IPS DF 6.9 (cell line): ENCODE results near the gene ZEB2.

Source experiments
- DNase-seq: peaks from one replicate; pipeline ENCODE4 v3.0.0-alpha.2; 2013; ENCODE audit warnings: low read depth, low spot score
- H3K27ac ChIP-seq: one replicate; pipeline ENCODE4 v1.5.1; 2013; ENCODE audit warnings: low read length, control low read depth
- H3K27me3 ChIP-seq: 2 replicates; pipeline ENCODE4 v1.6.1; 2013; ENCODE audit warnings: mild to moderate bottlenecking, low read length; ENCODE audit not compliant: control insufficient read depth, insufficient read depth
- H3K36me3 ChIP-seq: 2 replicates; pipeline ENCODE4 v1.6.1; 2013; ENCODE audit warnings: low read length; ENCODE audit not compliant: control insufficient read depth, insufficient read depth
- H3K4me1 ChIP-seq: 2 replicates; pipeline ENCODE4 v1.6.1; 2013; ENCODE audit warnings: low read length; ENCODE audit not compliant: control insufficient read depth, insufficient read depth
- H3K4me3 ChIP-seq: 2 replicates; pipeline ENCODE4 v1.5.1; 2013; ENCODE audit warnings: mild to moderate bottlenecking, low read length
- H3K9me3 ChIP-seq: 2 replicates; pipeline ENCODE4 v1.6.1; 2013; ENCODE audit warnings: low read length, inconsistent platforms; ENCODE audit not compliant: control insufficient read depth, insufficient read depth
- WGBS: extraction: QIAGEN DNeasy Blood & Tissue Kit; methylation state at CpG from one replicate; pipeline ENCODE4 v1.1.7; 2013; ENCODE audit warnings: mixed read lengths, missing lambda C conversion rate; ENCODE audit not compliant: insufficient read length, insufficient coverage; 5-methylcytosine and 5-hydroxymethylcytosine counted together

ZEB2 gene

GRCh38 chr2:144550084-144550483, 30.2 kb upstream of the ZEB2 start:
- DNase-seq: no peak
- no peaks in the 10 kb centered on the region for H3K36me3 ChIP-seq
- no peak overlapping the region for H3K4me3 ChIP-seq
- no peaks in the 10 kb centered on the region for H3K9me3 ChIP-seq
- H3K4me1 ChIP-seq: no peaks in the 10 kb centered on the region
- H3K27me3 ChIP-seq: no peaks in the 10 kb centered on the region
- WGBS: no CpG with 5 or more reads among the region's 6 CpGs
- no peak overlapping the region for H3K27ac ChIP-seq

GRCh38 chr2:144548532-144549191, 28.7 kb upstream of the ZEB2 start:
- Histone ChIP-seq H3K4me1 (no peaks in the 10 kb centered on the region), H3K4me3 (no peak overlapping the region)
- DNase-seq: no peak

GRCh38 chr2:144548088-144548487, 28.2 kb upstream of the ZEB2 start:
- Histone ChIP-seq H3K9me3 (no peaks in the 10 kb centered on the region), H3K4me3 (no peak overlapping the region), H3K36me3 (no peaks in the 10 kb centered on the region), H3K4me1 (no peaks in the 10 kb centered on the region), H3K27ac (no peak overlapping the region), H3K27me3 (no peaks in the 10 kb centered on the region)
- no CpG with 5 or more reads among the region's 1 CpG for WGBS
- DNase-seq: no peak

More at GRCh38 chr2:144548532-144549191, 28.7 kb upstream of the ZEB2 start:
- Histone ChIP-seq H3K36me3 (no peaks in the 10 kb centered on the region), H3K27ac (no peak overlapping the region), H3K27me3 (no peaks in the 10 kb centered on the region), H3K9me3 (no peaks in the 10 kb centered on the region)

- no peaks in the 10 kb centered on the region for H3K27me3 ChIP-seq
- no peak overlapping the region for H3K27ac ChIP-seq
- no peaks in the 10 kb centered on the region for H3K36me3 ChIP-seq
- H3K4me1 ChIP-seq: no peaks in the 10 kb centered on the region
- no peak for DNase-seq
- H3K4me3 ChIP-seq: no peak overlapping the region
- H3K9me3 ChIP-seq: no peaks in the 10 kb centered on the region
- no CpG with 5 or more reads among the region's 6 CpGs for WGBS
These were observed 27.6 kb upstream of the ZEB2 start for GRCh38 chr2:144547494-144547893.

DNA sequence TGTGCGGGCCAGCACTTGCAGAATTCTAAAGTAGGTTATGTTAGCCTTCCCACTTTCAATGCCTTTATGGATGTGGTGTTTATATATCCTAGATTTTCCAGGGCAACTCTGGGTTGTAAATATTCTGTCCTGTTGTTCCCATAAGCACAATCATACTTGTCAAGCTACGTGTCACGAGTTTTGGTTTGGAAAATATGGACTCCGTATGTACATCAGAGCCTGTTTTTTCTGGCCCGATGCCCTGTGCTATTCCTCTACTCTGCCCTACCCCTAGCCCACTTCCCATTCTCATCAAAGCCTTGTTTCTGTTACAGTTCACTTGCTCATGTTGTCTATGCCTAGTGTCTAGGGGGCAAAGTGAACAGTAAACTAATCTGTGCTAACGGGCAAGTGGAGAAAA, 27.0 kb upstream of the ZEB2 start:
- no peak for DNase-seq
- no peaks in the 10 kb centered on the region for H3K27me3 ChIP-seq
- H3K36me3 ChIP-seq: no peaks in the 10 kb centered on the region
- no peaks in the 10 kb centered on the region for H3K4me1 ChIP-seq
- no CpG with 5 or more reads among the region's 6 CpGs for whole genome bisulfite sequencing
- H3K9me3 ChIP-seq: no peaks in the 10 kb centered on the region
- H3K27ac ChIP-seq: no peak overlapping the region
- no peak overlapping the region for H3K4me3 ChIP-seq

DNA sequence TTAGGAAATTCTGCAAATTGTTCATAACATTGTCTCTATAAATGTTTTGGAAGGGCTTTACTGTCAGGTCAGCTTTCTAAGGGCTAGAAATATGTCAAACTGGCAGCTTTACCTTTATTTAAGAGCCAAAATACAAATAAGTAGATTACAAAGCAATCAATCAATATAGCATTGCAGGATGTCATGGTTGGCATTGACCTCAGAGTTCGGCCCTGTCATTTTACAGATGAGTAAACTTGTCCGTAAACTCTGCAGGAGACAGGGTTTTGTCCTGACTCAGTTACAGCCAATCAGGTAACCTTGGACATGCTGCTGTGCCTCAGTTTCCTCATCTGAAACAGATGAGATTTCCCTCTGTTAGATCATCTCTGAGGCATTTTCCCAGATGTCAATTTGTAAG, 25.9 kb upstream of the ZEB2 start:
- WGBS: no CpG with 5 or more reads among the region's 2 CpGs
- Histone ChIP-seq H3K36me3 (no peaks in the 10 kb centered on the region), H3K4me1 (no peaks in the 10 kb centered on the region)

GRCh38 chr2:144544053-144544452, 24.1 kb upstream of the ZEB2 start:
- Histone ChIP-seq H3K27me3 (no peaks in the 10 kb centered on the region), H3K27ac (no peak overlapping the region), H3K4me1 (no peaks in the 10 kb centered on the region), H3K9me3 (no peaks in the 10 kb centered on the region), H3K4me3 (no peak overlapping the region), H3K36me3 (no peaks in the 10 kb centered on the region)
- DNase-seq: no peak
- no CpG with 5 or more reads among the region's 3 CpGs for WGBS

More for the DNA sequence above, 25.9 kb upstream of the ZEB2 start:
- Histone ChIP-seq H3K27ac (no peak overlapping the region), H3K4me3 (no peak overlapping the region), H3K27me3 (no peaks in the 10 kb centered on the region), H3K9me3 (no peaks in the 10 kb centered on the region)
- DNase-seq: no peak

GRCh38 chr2:144541396-144541795, 21.5 kb upstream of the ZEB2 start:
- Histone ChIP-seq H3K27ac (no peak overlapping the region), H3K9me3 (no peaks in the 10 kb centered on the region), H3K27me3 (no peaks in the 10 kb centered on the region), H3K36me3 (no peaks in the 10 kb centered on the region), H3K4me3 (no peak overlapping the region), H3K4me1 (no peaks in the 10 kb centered on the region)
- no peak for DNase-seq

DNA sequence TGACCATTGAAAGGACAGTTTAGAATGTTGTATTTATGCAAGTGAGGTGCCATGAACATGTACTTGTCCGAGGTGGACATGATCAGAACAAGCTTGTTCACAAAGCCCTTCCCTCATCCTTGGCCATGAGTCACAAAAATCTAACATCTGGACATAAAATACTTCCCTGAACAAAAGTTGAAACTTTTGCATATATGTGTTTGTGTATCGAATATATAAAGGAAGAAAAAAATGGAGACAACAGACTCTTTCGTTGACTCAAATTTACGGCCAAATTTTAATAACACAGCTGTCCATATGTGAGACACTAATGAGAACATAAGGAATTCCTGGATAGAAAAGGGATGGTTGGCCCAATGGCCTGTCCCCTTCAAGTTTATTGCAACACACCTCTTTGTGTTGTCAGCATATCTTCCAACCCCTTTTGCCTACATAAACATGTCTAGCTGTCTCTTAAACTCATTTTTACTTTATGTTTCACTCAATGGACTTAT, 19.4 kb upstream of the ZEB2 start:
- no peak for DNase-seq
- no peaks in the 10 kb centered on the region for H3K4me1 ChIP-seq
- H3K27ac ChIP-seq: no peak overlapping the region
- H3K27me3 ChIP-seq: no peaks in the 10 kb centered on the region
- WGBS: no CpG with 5 or more reads among the region's 4 CpGs
- H3K36me3 ChIP-seq: no peaks in the 10 kb centered on the region
- no peak overlapping the region for H3K4me3 ChIP-seq
- no peaks in the 10 kb centered on the region for H3K9me3 ChIP-seq

DNA sequence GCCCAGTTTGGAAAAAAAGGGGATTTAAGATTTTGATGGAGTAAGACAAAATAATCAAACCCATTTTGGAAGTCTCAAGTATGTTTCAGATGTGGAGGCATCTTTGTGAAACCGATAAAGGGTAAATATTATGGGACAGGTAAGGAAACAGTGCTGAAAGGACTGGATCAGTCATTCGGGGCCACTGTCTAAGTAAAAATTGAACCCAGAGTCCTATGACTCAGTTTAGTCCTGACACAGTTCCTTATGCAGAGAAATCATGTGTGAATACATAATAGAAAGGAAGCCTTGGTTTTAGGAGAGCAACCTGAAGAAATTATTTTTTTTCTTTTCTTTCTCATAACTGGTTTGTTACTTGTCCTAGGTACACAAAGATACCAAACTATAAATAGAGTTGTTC, 15.4 kb upstream of the ZEB2 start:
- H3K4me1 ChIP-seq: no peaks in the 10 kb centered on the region
- H3K36me3 ChIP-seq: no peaks in the 10 kb centered on the region
- no peaks in the 10 kb centered on the region for H3K9me3 ChIP-seq
- H3K4me3 ChIP-seq: no peak overlapping the region
- H3K27ac ChIP-seq: no peak overlapping the region
- no CpG with 5 or more reads among the region's 2 CpGs for WGBS
- DNase-seq: no peak
- H3K27me3 ChIP-seq: no peaks in the 10 kb centered on the region

- Histone ChIP-seq H3K4me3 (no peak overlapping the region), H3K9me3 (no peaks in the 10 kb centered on the region), H3K27me3 (no peaks in the 10 kb centered on the region), H3K4me1 (no peaks in the 10 kb centered on the region), H3K27ac (no peak overlapping the region), H3K36me3 (no peaks in the 10 kb centered on the region)
- no peak for DNase-seq
- no CpG with 5 or more reads among the region's 7 CpGs for WGBS
These were observed 13.3 kb upstream of the ZEB2 start for GRCh38 chr2:144533221-144533620.
